Subcutaneous abdominal adipose tissue (tissue), 5 donors: ENCODE data around the gene RTP4.

Experiments used
- H3K27ac ChIP-seq: one replicate; pipeline ENCODE4 v1.7.0; 2013; ENCODE audit warnings: low read depth, mild to moderate bottlenecking, inconsistent platforms, low read length, moderate library complexity
- H3K27me3 ChIP-seq, 5 donors: one replicate each; pipeline ENCODE4 v1.7.0; 2013; ENCODE audit warnings: low read length in 5 of 5, inconsistent platforms in 1 of 5; ENCODE audit not compliant: control insufficient read depth in 5 of 5, insufficient read depth in 4 of 5
- H3K36me3 ChIP-seq, 5 donors: one replicate each; pipeline ENCODE4 v1.7.0; 2013; ENCODE audit warnings: low read length in 5 of 5; ENCODE audit not compliant: control insufficient read depth in 5 of 5, insufficient read depth in 5 of 5
- H3K4me1 ChIP-seq, 5 donors: one replicate each; pipeline ENCODE4 v1.7.0; 2013; ENCODE audit warnings: low read length in 5 of 5, mild to moderate bottlenecking in 3 of 5, moderate library complexity in 1 of 5; ENCODE audit not compliant: control insufficient read depth in 5 of 5, insufficient read depth in 5 of 5
- H3K4me3 ChIP-seq, 5 donors: one replicate each; pipeline ENCODE4 v1.7.0; 2013; ENCODE audit warnings: low read length in 5 of 5, low read depth in 1 of 5
- H3K9ac ChIP-seq, 5 donors: one replicate each; pipeline ENCODE4 v1.7.0; 2013; ENCODE audit warnings: low read length in 5 of 5, mild to moderate bottlenecking in 4 of 5, moderate library complexity in 3 of 5
- H3K9me3 ChIP-seq, 5 donors: one replicate each; pipeline ENCODE4 v1.7.0; 2013; ENCODE audit warnings: low read length in 5 of 5; ENCODE audit not compliant: control insufficient read depth in 5 of 5
- donor health status: healthy.
- donor health status: healthy.
- donor health status: healthy.
- donor health status: healthy.
- donor health status: healthy.

The RTP4 gene

GRCh38 chr3:187367561-187368103 lies 553 bp upstream of the RTP4 start:
- H3K27me3 ChIP-seq: no peaks in the 10 kb centered on the region
- peaks cover 0 to 15% (median 4%) of the 10 kb centered on the region in 5 donors for H3K36me3 ChIP-seq
- H3K9ac ChIP-seq: peak overlapping the region; percentile 66 to 100 (median 90)
- H3K4me3 ChIP-seq: peak overlapping the region in 4 of 5 donors; percentile 78 to 93 (median 81)
- peaks cover 0 to 23% (median 16%) of the 10 kb centered on the region in 5 donors for H3K4me1 ChIP-seq
- no peaks in the 10 kb centered on the region for H3K9me3 ChIP-seq
- peak overlapping the region; percentile 87 for H3K27ac ChIP-seq

- H3K4me3 ChIP-seq: peak overlapping the region; percentile 78 to 93 (median 83)
- peak overlapping the region; percentile 87 for H3K27ac ChIP-seq
Observed at GRCh38 chr3:187369089-187369447, 883 bp downstream of the RTP4 start.

DNA sequence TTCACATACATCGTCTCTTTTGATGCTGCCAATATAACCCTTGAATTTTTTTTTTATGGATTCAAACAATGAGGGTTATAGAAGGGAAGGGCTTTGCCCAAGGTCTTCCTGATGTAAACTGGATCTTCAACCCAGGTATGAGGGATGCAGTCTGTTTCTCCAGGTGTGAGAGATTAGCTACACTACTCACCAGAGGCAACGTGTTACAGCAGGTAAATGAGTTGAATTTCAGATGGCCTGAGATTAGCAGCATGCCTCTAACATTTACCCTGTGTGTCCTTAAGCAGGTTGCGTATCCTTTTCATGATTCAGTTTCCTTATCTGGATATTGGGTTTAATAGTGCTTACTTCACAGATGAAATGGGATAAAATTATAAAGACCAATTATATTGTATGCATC lies 1.9 kb downstream of the RTP4 start:
- no peak overlapping the region for H3K4me3 ChIP-seq
- H3K4me1 ChIP-seq: peaks cover 0 to 23% (median 16%) of the 10 kb centered on the region in 5 donors
- H3K9ac ChIP-seq: no peak overlapping the region
- no peak overlapping the region for H3K27ac ChIP-seq
- H3K9me3 ChIP-seq: no peaks in the 10 kb centered on the region
- peaks cover 0 to 15% (median 4%) of the 10 kb centered on the region in 5 donors for H3K36me3 ChIP-seq
- H3K27me3 ChIP-seq: no peaks in the 10 kb centered on the region

More at GRCh38 chr3:187369089-187369447, 883 bp downstream of the RTP4 start:
- Histone ChIP-seq H3K4me1 (peaks cover 0 to 23% (median 16%) of the 10 kb centered on the region in 5 donors), H3K9ac (peak overlapping the region; percentile 66 to 100 (median 90)), H3K36me3 (peaks cover 0 to 15% (median 4%) of the 10 kb centered on the region in 5 donors), H3K27me3 (no peaks in the 10 kb centered on the region), H3K9me3 (no peaks in the 10 kb centered on the region)

GRCh38 chr3:187375581-187375980 lies 7.4 kb downstream of the RTP4 start:
- no peaks in the 10 kb centered on the region for H3K4me1 ChIP-seq
- no peaks in the 10 kb centered on the region for H3K9me3 ChIP-seq
- H3K27ac ChIP-seq: no peak overlapping the region
- H3K27me3 ChIP-seq: no peaks in the 10 kb centered on the region
- no peak overlapping the region for H3K4me3 ChIP-seq
- no peak overlapping the region for H3K9ac ChIP-seq
- peaks cover 0 to 15% (median 4%) of the 10 kb centered on the region in 5 donors for H3K36me3 ChIP-seq

GRCh38 chr3:187377842-187378241 lies 9.7 kb downstream of the RTP4 start:
- H3K4me3 ChIP-seq: no peak overlapping the region
- no peaks in the 10 kb centered on the region for H3K27me3 ChIP-seq
- no peaks in the 10 kb centered on the region for H3K36me3 ChIP-seq
- H3K9ac ChIP-seq: no peak overlapping the region
- no peak overlapping the region for H3K27ac ChIP-seq
- H3K9me3 ChIP-seq: no peaks in the 10 kb centered on the region
- H3K4me1 ChIP-seq: no peaks in the 10 kb centered on the region

DNA sequence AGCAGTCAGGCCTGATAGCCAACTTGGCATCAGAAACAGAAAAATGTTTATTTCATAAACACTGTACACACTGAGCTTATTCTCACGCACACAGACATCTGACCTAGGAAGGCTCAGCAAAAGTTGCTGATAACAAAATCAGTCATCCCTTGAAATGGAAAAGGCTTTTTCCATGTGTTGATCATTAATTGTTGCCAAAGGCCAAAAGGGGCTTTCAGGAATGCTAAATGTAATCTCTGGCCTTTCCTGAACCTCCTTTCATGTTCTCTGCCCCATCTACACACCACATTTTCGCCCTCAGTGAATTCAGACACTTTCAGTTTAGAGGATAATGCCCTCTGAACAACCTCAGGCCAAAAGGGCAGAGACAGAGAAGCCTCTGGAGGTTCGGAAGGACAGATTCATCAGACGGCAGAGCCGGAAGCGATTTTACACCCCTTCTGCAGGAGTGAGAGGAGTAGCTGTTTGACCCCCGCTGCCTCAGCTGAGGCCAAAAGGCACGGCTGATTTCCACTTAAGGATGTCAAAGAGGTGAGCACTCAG lies 14.5 kb downstream of the RTP4 start:
- H3K4me3 ChIP-seq: no peak overlapping the region
- peaks cover 0 to 4% (median 0%) of the 10 kb centered on the region in 5 donors for H3K9me3 ChIP-seq
- no peaks in the 10 kb centered on the region for H3K4me1 ChIP-seq
- H3K9ac ChIP-seq: no peak overlapping the region
- no peak overlapping the region for H3K27ac ChIP-seq
- H3K27me3 ChIP-seq: no peaks in the 10 kb centered on the region
- no peaks in the 10 kb centered on the region for H3K36me3 ChIP-seq

DNA sequence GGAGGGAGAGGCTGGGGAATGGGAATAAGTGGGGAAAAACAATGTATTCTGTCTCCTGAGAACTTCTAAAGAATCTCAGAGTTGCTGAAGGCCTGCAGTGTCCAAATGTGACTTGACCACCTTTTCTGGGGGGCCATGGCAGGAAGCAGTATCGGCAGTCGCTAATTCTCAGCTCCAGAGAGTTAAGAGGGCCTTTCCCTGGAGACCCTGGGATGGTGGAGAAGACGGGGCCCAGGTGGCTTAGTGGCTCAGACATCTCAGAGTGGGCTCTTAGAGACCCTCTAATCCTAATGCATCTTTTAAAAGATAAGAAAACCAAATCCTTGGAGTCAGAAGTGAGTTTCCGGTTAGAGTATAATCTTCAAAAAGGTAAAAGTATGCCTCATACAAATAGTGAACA lies 15.1 kb downstream of the RTP4 start:
- Histone ChIP-seq H3K36me3 (no peaks in the 10 kb centered on the region), H3K4me1 (no peaks in the 10 kb centered on the region), H3K9ac (no peak overlapping the region), H3K4me3 (no peak overlapping the region), H3K9me3 (peaks cover 0 to 6% (median 0%) of the 10 kb centered on the region in 5 donors), H3K27ac (no peak overlapping the region), H3K27me3 (no peaks in the 10 kb centered on the region)

- no peak overlapping the region for H3K4me3 ChIP-seq
- H3K36me3 ChIP-seq: no peaks in the 10 kb centered on the region
- peaks cover 0 to 6% (median 0%) of the 10 kb centered on the region in 5 donors for H3K9me3 ChIP-seq
- H3K9ac ChIP-seq: no peak overlapping the region
- H3K4me1 ChIP-seq: no peaks in the 10 kb centered on the region
- no peak overlapping the region for H3K27ac ChIP-seq
- no peaks in the 10 kb centered on the region for H3K27me3 ChIP-seq
Observed at GRCh38 chr3:187385296-187385695, 17.1 kb downstream of the RTP4 start.

DNA sequence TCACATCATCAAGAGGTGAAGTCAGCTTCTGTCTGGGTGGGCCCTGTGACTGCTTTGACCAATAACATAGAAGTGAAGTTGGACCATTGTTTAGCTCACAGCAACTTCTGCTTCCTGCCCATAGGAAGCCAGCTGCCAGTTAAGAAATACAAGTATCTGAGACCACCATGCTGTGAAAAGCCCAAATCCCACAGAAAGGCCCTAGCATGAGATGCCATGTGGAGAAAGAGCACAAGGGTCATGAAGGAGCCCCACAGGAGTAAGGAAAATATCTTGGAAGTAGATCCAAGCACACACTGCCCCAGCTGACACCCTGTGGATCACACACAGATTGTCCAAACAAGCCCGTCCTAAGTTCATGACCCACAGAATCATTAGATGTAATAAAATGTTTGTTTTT lies 28.5 kb downstream of the RTP4 start:
- no peaks in the 10 kb centered on the region for H3K36me3 ChIP-seq
- no peak overlapping the region for H3K4me3 ChIP-seq
- no peak overlapping the region for H3K9ac ChIP-seq
- no peaks in the 10 kb centered on the region for H3K4me1 ChIP-seq
- no peaks in the 10 kb centered on the region for H3K9me3 ChIP-seq
- no peak overlapping the region for H3K27ac ChIP-seq
- peaks cover 0 to 5% (median 0%) of the 10 kb centered on the region in 5 donors for H3K27me3 ChIP-seq

- Histone ChIP-seq H3K4me1 (no peaks in the 10 kb centered on the region), H3K9me3 (peaks cover 0 to 3% (median 0%) of the 10 kb centered on the region in 5 donors), H3K27ac (no peak overlapping the region), H3K36me3 (no peaks in the 10 kb centered on the region), H3K27me3 (peaks cover 0 to 2% (median 0%) of the 10 kb centered on the region in 5 donors), H3K4me3 (no peak overlapping the region), H3K9ac (no peak overlapping the region)
Observed at GRCh38 chr3:187398955-187399354, 30.8 kb downstream of the RTP4 start.
